Fibroblast of gingiva (primary cell): Measurements from ENCODE around the gene SULF2.

ENCODE experiments used
- DNase-seq: peaks from one replicate; pipeline ENCODE4 v3.0.0-alpha.2; 2011; ENCODE audit warnings: low read depth

SULF2 gene

DNA sequence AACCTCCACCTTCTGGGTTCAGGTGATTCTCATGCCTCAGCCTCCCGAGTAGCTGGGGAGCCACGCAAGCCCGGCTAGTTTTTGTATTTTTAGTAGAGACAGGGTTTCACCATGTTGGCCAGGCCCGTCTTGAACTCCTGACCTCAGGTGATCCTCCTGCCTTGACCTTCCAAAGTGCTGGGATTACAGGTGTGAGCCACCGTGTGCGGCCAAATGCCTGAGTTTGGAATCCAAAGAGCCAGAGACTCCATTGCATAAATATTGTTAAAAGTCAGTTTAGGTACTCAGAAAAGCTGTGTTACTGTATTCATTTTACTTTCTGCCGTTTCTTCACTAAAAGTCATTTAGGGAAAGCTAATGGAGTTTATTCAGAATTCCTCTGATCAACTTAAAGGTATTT is 137.3 kb downstream of the SULF2 start:
- DNase-seq = no peak

DNA sequence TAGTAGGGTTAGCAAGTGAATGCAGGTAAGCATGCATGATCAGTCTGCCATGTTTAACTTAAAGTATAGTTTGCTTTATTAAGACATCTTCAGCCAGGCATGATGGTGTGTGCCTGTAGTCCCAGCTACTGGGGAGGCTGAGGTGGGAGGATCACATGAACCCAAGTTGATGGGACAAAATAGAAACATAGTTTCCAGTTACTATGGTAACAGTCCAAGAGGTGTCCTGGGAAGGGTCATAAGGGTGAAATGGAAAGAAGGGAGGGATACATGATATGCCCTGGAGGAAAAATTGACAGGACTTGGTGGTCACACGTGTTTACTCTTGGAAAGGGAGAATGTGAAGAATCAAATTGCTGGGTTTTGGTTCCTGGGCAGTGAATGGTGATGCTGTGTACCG is 139.6 kb downstream of the SULF2 start:
- no peak for DNase-seq

DNA sequence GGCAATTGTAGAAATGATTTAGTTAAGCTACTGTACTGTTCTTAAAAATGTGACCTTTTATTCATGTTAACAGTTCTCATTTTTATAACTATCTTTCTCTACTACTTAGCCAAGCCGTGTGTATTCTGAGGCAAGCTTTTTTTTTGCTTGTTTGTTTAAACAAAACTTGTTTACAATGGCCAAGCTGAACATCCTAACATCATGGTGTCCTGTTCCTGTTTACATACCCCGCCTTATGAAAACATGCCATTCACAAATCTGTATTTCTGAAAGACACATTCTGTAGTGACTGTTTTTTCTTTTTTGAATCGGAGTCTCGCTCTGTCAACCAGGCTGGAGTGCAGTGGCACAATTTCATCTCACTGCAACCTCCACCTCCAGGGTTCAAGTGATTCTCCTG is 142.7 kb downstream of the SULF2 start:
- no peak for DNase-seq

DNA sequence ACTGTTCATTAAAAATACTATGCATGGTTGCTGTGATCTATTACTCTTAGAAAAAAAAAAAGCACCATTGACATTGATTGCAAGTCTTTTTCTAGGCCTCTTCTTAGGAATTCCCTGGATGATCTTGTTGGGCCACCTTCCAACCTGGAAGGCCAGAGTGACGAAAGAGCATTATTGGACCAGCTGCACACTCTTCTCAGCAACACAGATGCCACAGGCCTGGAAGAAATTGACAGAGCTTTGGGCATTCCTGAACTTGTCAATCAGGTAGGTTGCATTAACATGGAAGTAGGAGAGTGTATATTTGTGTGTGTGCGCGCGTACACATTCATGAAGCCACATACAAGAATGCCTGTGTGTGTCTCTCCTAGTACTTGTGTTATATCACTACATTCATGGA is 143.2 kb downstream of the SULF2 start:
- peak; percentile 42 for DNase-seq

DNA sequence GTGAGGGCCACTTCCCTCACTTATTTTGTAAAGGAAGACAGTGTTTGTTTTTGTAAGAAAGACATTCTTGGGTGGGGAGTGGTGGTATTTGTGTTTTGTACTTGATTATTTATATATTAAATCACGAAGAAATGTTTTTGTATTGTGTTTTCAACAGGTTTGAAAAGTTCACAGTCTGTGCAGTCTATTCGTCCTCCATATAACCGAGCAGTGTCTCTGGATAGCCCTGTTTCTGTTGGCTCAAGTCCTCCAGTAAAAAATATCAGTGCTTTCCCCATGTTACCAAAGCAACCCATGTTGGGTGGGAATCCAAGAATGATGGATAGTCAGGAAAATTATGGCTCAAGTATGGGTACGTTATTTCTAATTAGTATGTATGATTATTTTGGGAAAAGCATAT is 146.4 kb downstream of the SULF2 start:
- no peak for DNase-seq

DNA sequence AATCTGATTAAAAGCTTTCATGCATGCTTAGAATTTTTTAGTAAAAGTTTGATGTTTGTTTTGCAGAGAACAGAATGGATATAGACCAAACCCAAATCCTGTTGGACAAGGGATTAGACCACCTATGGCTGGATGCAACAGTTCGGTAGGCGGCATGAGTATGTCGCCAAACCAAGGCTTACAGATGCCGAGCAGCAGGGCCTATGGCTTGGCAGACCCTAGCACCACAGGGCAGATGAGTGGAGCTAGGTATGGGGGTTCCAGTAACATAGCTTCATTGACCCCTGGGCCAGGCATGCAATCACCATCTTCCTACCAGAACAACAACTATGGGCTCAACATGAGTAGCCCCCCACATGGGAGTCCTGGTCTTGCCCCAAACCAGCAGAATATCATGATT is 150.0 kb downstream of the SULF2 start:
- no peak for DNase-seq

DNA sequence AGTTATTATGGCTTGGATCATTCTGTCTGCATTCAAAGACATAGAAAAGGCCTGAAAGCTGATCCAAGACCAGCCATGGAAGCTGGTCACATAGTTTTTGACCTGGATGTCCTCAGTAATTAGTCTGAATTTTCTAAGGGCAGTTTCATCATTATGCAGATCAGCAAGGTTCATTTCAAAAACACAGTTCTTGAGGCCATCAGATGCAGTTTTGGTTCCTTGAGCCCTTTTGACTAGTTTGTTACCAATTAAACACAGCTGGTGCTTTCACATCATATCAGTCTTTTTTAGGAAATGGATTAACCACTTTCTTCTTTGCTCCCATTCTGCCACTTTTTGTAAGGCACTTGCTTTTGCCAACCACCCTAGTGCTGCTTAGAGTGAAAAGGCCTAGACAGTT is 154.2 kb downstream of the SULF2 start:
- no peak for DNase-seq

DNA sequence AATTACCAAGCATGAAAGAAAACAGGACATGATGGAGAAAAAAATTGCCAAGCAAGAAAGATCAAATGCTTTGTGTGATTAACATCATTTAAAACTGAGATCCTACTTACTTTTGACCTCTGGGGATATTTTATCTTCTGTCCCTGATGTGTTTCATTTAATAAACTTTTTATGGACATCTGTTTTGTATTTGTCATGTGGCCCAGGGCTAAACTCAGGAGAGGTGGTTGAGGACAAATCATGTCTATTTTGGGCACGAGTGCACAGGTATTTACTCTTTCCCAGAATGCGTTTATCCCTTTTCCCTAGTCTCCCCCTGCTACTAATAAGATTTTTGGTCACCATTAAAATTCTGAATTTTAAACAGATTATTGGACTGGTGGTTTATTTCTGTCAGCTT is 155.4 kb downstream of the SULF2 start:
- DNase-seq = no peak

DNA sequence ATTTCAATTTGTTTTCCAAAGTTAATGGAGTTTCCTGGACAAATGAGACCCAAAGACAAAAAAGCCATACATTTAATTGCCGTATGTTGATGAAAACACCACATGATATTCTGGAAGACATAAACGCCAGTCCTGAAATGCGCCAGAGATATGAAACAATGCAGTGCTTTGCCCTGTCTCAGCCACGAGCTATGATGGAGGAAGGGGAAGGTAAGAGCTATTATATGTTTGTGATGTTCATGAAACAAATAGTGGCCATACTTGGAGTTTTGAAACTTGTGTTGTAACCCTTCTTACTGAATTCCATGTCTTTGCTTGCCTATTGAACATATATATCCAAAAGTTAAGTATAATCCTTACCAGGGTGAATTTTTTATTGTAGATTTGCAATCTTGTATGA is 157.7 kb downstream of the SULF2 start:
- no peak for DNase-seq

DNA sequence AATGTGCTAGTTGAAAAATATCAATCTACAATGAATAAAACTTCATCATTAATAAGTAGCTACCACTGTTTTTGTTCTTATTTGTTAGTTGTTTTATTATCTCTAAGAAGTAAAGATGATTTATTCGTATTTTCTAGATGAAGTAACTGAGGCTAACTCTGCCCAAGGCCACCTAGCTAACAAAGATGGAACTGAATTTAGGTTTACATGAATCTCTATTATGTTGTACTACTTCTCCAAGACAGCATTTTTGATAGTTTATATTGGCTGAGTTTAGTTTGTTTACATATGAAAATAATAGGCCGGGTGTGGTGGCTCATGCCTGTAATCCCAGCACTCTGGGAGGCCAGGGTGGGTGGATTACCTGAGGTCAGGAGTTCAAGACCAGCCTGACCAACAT is 162.1 kb downstream of the SULF2 start:
- DNase-seq = no peak

DNA sequence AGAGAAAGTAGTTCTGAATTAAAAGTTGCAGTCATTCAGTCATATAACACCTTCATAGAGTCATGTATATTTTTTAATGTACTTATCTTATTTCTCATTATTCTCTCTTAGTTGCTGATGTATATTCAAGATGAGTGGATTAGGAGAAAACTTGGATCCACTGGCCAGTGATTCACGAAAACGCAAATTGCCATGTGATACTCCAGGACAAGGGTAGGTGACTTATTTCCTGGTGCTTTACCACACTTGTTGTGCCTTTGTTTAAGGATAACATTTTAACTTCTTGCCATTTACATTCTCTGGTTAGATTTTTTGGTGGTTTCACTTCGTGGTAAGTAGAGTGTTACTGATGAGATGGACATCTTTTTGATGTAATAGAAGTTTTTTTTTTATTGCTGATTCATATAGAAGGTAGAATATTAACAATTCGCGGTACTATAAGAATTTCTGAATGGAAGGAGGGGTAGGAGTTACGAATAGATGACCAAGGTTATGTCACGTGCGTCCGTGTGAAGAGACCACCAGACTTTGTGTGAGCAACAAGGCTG is 163.1 kb downstream of the SULF2 start:
- no peak for DNase-seq

DNA sequence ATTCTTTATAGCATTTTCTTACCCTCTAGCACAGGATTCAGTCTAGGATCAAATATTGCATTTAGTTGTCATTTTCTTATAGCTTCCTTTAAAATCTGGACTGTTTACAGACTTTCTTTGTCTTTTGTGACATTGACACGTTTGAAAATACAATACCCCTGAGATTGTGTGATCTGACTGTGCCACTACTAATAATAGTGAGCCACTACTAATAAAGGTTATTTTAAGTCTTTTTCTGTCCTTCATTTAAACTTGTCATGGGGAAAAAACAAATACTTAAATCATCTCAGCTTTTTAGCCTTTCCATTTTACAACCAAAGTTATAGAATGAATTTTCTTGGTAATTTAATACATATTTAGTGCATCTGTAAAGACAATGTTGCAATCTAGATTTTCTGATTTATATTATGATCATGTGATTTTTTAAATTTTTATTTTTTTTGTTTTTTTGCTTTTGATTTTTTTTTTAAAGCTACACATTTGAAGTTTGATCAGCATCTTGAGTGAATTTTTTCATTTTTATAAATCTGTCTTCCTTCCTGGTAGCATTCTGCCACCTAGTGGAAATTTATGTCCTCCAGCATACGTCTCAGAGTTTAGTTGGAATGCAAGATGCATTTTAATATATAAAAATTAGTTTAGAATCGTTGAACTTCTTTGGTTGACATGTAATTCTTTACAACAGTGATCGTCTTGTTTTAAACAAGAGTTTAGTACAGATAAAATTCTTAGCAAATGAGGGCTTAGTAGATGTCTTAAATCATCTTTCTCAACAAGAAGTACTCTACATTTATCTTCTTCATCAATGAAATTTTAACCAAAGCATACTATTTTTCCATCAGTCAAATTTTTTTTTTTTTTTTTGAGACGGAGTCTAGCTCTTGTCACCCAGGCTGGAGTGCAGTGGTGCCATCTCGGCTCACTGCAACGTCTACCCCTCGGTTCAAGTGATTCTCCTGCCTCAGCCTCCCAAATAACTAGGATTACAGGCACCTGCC is 164.2 kb downstream of the SULF2 start:
- DNase-seq = peak; percentile 72

DNA sequence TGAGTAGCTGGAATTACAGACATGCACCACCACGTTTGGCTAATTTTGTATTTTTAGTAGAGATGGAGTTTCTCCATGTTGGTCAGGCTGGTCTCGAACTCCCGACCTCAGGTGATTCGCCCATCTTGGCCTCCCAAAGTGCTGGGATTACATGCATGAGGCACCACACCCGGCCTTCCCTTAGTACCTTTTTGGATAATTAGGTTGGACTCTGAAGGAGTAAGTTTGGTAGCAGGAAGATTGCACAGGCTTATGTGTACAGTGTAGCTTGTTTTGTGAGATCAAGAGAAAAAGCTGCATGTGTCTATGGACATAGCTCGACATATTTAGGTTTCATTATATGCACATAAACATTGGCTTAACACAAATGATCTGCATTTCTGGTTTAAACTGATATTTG is 166.8 kb downstream of the SULF2 start:
- no peak for DNase-seq

DNA sequence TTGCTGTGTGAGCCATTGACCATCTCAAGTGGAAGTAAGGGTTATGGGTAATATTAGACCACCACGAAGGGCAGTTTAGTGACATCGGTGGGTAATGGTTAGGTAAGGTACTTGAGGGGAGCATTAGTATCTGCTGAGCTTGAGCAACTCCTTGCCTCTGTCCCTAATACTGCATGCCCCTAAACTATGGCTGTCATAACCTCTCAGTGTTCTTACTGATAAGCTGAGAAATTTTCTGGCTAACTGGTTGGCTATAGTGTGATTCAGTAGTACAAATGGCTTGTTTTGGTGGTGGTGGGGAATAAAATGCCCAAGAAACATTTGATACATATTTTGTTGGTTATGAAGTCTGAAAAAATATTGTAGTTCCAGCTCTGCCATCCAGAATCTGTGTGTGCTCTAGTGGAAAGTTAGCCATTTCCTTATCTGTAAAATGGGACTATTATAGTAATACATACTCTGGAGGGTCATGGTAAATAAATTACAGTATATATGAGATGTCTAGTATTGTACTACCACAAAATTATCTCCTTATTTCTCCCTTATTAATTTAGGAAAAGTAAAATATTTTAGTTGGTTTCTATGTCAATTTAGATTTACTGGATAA is 170.5 kb downstream of the SULF2 start:
- DNase-seq = no peak

DNA sequence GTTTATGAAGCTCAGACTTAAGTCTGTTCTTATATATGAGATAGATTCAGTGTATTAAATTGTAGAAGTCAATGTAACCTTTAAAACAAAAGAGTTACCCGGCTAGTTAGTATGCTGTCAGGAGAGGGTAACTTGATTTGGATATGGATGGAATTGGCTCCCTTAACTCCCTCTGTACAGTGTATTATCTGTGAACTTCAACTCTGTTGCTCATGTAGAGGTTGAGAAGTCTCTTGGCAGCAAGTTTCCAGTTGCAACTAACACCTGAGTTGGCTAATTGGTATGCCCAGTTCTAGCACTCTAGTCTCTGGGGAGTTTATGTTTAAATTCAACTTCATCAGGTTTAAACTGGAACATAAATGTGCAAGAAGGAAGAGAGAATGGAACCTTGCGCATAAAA is 172.6 kb downstream of the SULF2 start:
- no peak for DNase-seq

DNA sequence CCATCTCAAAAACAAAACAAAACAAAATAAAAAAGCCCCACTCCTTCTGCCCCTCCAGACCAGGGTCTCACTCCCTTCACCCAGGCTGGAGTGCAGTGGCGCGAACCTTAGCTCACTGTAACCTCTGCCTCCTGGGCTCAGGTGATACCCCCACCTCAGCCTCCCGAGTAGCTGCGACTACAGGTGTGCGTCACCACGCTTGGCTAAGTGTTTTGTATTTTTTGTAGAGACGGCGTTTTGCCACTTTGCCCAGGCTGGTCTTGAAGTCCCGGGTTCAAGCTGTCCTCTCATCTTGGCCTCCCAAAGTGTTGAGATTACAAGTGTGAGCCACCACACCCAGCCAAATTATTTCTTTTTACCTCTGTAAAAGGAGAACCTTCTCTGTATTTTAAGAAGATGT is 173.5 kb downstream of the SULF2 start:
- no peak for DNase-seq

DNA sequence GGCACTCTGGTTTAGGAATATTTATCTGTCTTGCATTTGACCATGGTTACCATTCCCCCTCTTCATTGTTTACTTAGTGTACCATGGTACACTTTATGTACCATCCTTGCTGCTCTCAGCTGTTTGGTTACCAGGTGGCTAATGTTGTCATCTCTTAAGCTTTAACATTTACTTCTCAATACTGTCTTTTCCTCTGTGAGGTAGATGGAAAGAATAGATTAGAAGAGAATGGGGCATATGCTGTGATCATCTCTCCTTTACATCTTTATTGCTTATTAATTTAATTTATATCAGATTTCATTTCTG is 174.4 kb downstream of the SULF2 start:
- no peak for DNase-seq

DNA sequence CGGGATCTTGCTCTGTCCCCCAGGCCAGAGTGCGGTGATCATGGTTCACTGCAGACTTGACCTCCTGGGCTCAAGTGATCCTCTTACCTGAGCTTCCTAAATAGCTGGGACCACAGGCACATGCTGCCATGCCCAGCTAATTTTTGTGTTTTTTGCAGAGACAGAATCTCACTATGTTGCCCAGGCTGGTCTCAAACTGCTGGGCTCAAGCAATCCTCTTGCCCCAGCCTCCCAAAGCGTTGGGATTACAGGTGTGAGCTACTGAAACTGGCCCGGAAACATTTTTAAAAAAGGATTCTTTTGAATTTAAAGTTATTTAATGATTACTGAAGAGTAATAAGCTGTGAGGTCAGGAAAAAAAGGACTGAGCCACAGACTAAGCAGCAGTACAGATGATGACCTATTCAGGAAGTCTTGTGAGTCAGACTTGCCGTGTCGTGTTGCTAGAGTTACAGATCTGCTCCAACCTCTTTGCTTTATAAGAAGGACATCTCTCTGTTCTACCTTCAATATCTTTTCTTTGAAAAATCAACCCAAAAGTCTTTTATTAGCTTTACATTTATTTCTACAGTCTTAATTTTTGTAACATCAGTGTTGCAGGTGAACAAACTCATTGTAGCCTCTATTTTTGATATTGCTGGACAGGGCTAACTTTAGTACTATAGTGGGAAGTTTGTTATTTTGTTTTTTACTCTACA is 174.9 kb downstream of the SULF2 start:
- DNase-seq = peak; percentile 65

DNA sequence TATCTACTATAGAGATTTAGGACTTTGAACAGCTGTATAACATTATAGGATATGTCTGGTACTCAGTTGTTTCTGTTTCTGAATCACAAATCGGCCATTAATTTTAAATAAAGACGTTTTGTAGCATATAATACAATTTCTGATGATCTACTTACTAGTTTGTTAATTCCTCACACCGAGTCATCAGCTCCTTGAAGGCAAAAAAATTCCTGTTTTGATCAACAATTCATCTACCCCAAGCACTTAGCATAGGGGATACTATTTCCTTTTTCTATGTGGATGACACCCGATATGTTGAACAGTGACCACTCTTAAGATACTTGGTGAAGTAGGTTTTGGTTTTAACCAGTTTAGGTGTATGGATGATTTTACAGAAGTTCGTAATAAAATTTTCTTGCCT is 176.3 kb downstream of the SULF2 start:
- DNase-seq = no peak
